Right lobe of liver (tissue), 6 donors: ENCODE measurements around the gene TSPOAP1. TPM values are rescaled to one million over a fixed set of nuclear protein-coding genes. Genes with fewer than 3 reads are reported as not detected.

ENCODE experiments used
- ATAC-seq, 4 donors: fragments of 200-7000 bp; cut with Tn5 transposase; one replicate each; pipeline ENCODE4 v1.9.1; 2020; ENCODE audit warnings: mild to moderate bottlenecking in 4 of 4, moderate library complexity in 4 of 4
- DNase-seq, 3 donors: peaks; one replicate each; pipeline ENCODE4 v3.0.0-alpha.2; 2020
- H3K27ac ChIP-seq, 3 donors: fragments of 200-600 bp; one replicate each; pipeline ENCODE4 v1.8.0; 2022
- H3K27me3 ChIP-seq, 2 donors: fragments of 200-600 bp; one replicate each; pipeline ENCODE4 v1.8.0; 2022
- H3K36me3 ChIP-seq, 4 donors: fragments of 200-600 bp; sonication (generic) in 1 of 4; one replicate each; pipeline versions ENCODE4 v1.5.1 to v1.8.0; 2017 to 2022; ENCODE audit warnings: control low read depth in 1 of 4
- H3K4me1 ChIP-seq, 4 donors: fragments of 200-600 bp; sonication (generic) in 1 of 4; one replicate each; pipeline versions ENCODE4 v1.5.1 to v1.8.0; 2017 to 2022; ENCODE audit warnings: control low read depth in 1 of 4
- H3K4me3 ChIP-seq, 3 donors: fragments of 200-600 bp; one replicate each; pipeline ENCODE4 v1.8.0; 2022
- H3K9me3 ChIP-seq, 4 donors: fragments of 200-600 bp; sonication (generic) in 1 of 4; one replicate each; pipeline versions ENCODE4 v1.5.1 to v1.8.0; 2017 to 2022; ENCODE audit warnings: control low read depth in 1 of 4
- CTCF ChIP-seq, 4 donors: fragments of 200-600 bp in 3 of 4; fragments of 450-650 bp in 1 of 4; IDR thresholded peaks; one replicate each; pipeline versions ENCODE4 v1.5.1 to v1.8.0; 2016 to 2022; ENCODE audit warnings: antibody characterized with exemption in 4 of 4, mild to moderate bottlenecking in 2 of 4
- POLR2A ChIP-seq: fragments of 450-650 bp; IDR thresholded peaks from one replicate; pipeline ENCODE4 v1.6.1; 2017; ENCODE audit warnings: antibody characterized with exemption, mild to moderate bottlenecking
- WGBS: methylation state at CpG from one replicate; pipeline ENCODE4 v1.1.6; 2018; ENCODE audit warnings: low coverage, low lambda C conversion rate; ENCODE audit not compliant: insufficient coverage; ENCODE audit errors: missing lambda C conversion rate; 5-methylcytosine and 5-hydroxymethylcytosine counted together
- intact Hi-C, 2 donors: fragments of 100-400 bp; cut with DNase I; formaldehyde crosslinking; loops; one replicate each; pipeline versions ENCODE4 v1.11.2 to v1.14.1; 2022
- total RNA-seq, 6 experiments: library from RNA; depleted of rRNA in 2 of 6; stranded (reverse); fragments of >200 nt in 2 of 6; fragmentation: NEBNext Ultra II Directional in 3 of 6; extraction: Animal tissue kit (Norgen Biotek cat#: 25700) in 3 of 6; gene quantifications; one replicate each; pipeline versions ENCODE4 v1.1.0 to v1.2.4, GENCODE V29; 2016 to 2023
- donor health status: DM: no; HTN: yes; CAD: no.
- donor health status: DM: no; HTN: no; CAD: no.
- donor health status: DM: no; HTN: no; CAD: no.
- donor health status: DM: no; HTN: yes; CAD: no.
- donor health status: DM: no; HTN: yes; CAD: no.

The TSPOAP1 gene
- total RNA-seq, 6 experiments from 2014 or later = 0.87 to 8.3 (median 3.8) TPM

GRCh38 chr17:58335061-58335731 is 6.6 kb upstream of the TSPOAP1 start:
- ATAC-seq (no peak), DNase-seq (no peak)
- H3K4me1 ChIP-seq = no peaks in the 10 kb centered on the region
- no peaks in the 10 kb centered on the region for H3K9me3 ChIP-seq
- H3K27me3 ChIP-seq = no peaks in the 10 kb centered on the region
- WGBS = 41% methylated on average over 3 of the region's 10 CpGs
- TF ChIP-seq POLR2A (no peak), CTCF (IDR thresholded peaks at IDR 0.05) (no peak)
- intact Hi-C loops = no loop called here
- peak overlapping the region; percentile 34 to 82 (median 65) for H3K27ac ChIP-seq
- no peaks in the 10 kb centered on the region for H3K36me3 ChIP-seq
- no peak overlapping the region for H3K4me3 ChIP-seq

- no peak for ATAC-seq
- H3K27me3 ChIP-seq = no peaks in the 10 kb centered on the region
- intact Hi-C loops = no loop called here
- no peak for TF ChIP-seq CTCF (IDR thresholded peaks at IDR 0.05)
- no peak for TF ChIP-seq POLR2A
- no peaks in the 10 kb centered on the region for H3K9me3 ChIP-seq
- WGBS = 100% methylated on average over 2 of the region's 9 CpGs
- DNase-seq = peak in 1 of 3 donors; percentile 46
- no peak overlapping the region for H3K4me3 ChIP-seq
- H3K36me3 ChIP-seq = no peaks in the 10 kb centered on the region
- peak overlapping the region in 2 of 3 donors; percentile 63 to 65 for H3K27ac ChIP-seq
- no peaks in the 10 kb centered on the region for H3K4me1 ChIP-seq
Observed at GRCh38 chr17:58334661-58335060, 6.1 kb upstream of the TSPOAP1 start.

- Histone ChIP-seq H3K27ac (peak overlapping the region in 2 of 3 donors; percentile 63 to 65), H3K4me1 (no peaks in the 10 kb centered on the region)
Observed at GRCh38 chr17:58334256-58334655, 5.7 kb upstream of the TSPOAP1 start.

GRCh38 chr17:58333736-58334207 is 5.2 kb upstream of the TSPOAP1 start:
- H3K27ac ChIP-seq = peak overlapping the region in 2 of 3 donors; percentile 50 to 63
- intact Hi-C loops = no loop called here
- no peaks in the 10 kb centered on the region for H3K36me3 ChIP-seq
- DNase-seq (no peak), ATAC-seq (no peak)
- no peak for TF ChIP-seq CTCF (IDR thresholded peaks at IDR 0.05)
- no peak for TF ChIP-seq POLR2A
- no peak overlapping the region for H3K4me3 ChIP-seq
- no peaks in the 10 kb centered on the region for H3K4me1 ChIP-seq
- no peaks in the 10 kb centered on the region for H3K9me3 ChIP-seq
- WGBS = 29% methylated on average over 5 of the region's 6 CpGs
- H3K27me3 ChIP-seq = no peaks in the 10 kb centered on the region

More at GRCh38 chr17:58334256-58334655, 5.7 kb upstream of the TSPOAP1 start:
- Histone ChIP-seq H3K36me3 (no peaks in the 10 kb centered on the region), H3K27me3 (no peaks in the 10 kb centered on the region), H3K9me3 (no peaks in the 10 kb centered on the region), H3K4me3 (no peak overlapping the region)
- TF ChIP-seq POLR2A = no peak
- TF ChIP-seq CTCF (IDR thresholded peaks at IDR 0.05) = no peak
- ATAC-seq (no peak), DNase-seq (no peak)
- WGBS = 49% methylated on average over 5 of the region's 5 CpGs
- intact Hi-C loops = no loop called here
